Gastrocnemius medialis (tissue), 4 donors: ENCODE measurements around the gene LRRC31. TPM values are rescaled to one million over a fixed set of nuclear protein-coding genes. Genes with fewer than 3 reads are reported as not detected.

Source experiments
- ATAC-seq, 2 donors: fragments of 150-250 bp; one replicate each; pipeline ENCODE4 v1.9.1; 2016
- DNase-seq, 2 donors: peaks; one replicate each; pipeline ENCODE4 v3.0.0-alpha.2; 2019
- H3K27ac ChIP-seq, 4 donors: fragments of 200-600 bp; sonication (generic); 1 replicate in 1 of 4; 2 replicates in 3 of 4; pipeline ENCODE4 v1.5.1; 2016 to 2018; ENCODE audit warnings: mild to moderate bottlenecking in 2 of 4, moderate library complexity in 1 of 4
- H3K27me3 ChIP-seq, 3 donors: fragments of 200-600 bp; sonication (generic) in 2 of 3; 1 replicate in 1 of 3; 2 replicates in 2 of 3; pipeline versions ENCODE4 v1.5.1 to v1.6.0; 2016 to 2019; ENCODE audit warnings: mild to moderate bottlenecking in 1 of 3, moderate library complexity in 1 of 3
- H3K36me3 ChIP-seq, 2 donors: fragments of 200-600 bp; sonication (generic) in 1 of 2; one replicate each; pipeline ENCODE4 v1.5.1; 2017 to 2018
- H3K4me1 ChIP-seq, 2 donors: fragments of 200-600 bp; sonication (generic) in 1 of 2; one replicate each; pipeline ENCODE4 v1.5.1; 2016 to 2017; ENCODE audit warnings: mild to moderate bottlenecking in 2 of 2
- H3K4me3 ChIP-seq, 4 donors: fragments of 200-600 bp; sonication (generic) in 3 of 4; 1 replicate in 1 of 4; 2 replicates in 3 of 4; pipeline ENCODE4 v1.5.1; 2016 to 2019; ENCODE audit warnings: mild to moderate bottlenecking in 2 of 4
- H3K9me3 ChIP-seq, 3 donors: fragments of 200-600 bp; sonication (generic) in 2 of 3; 1 replicate in 1 of 3; 2 replicates in 2 of 3; pipeline ENCODE4 v1.5.1; 2016 to 2019
- POLR2A ChIP-seq, 2 donors: fragments of 450-650 bp; IDR thresholded peaks; one replicate each; pipeline ENCODE4 v1.6.1; 2017; ENCODE audit warnings: antibody characterized with exemption in 2 of 2, mild to moderate bottlenecking in 2 of 2, moderate library complexity in 2 of 2
- in situ Hi-C, 4 donors: fragments of 200-750 bp; cut with MboI; loops; one replicate each; pipeline versions ENCODE4 v1.15.0 to v1.8.0; 2017; ENCODE audit warnings: low sequenced_read_pairs in 4 of 4
- intact Hi-C: fragments of 100-400 bp; cut with DNase I; formaldehyde crosslinking; loops from one replicate; pipeline ENCODE4 v1.15.1; 2023; ENCODE audit warnings: low total_unique reads
- total RNA-seq, 4 donors: library from RNA; depleted of rRNA; stranded (reverse); fragments of >200 nt; gene quantifications; one replicate each; pipeline versions ENCODE4 v1.1.0 to v1.2.3, GENCODE V29; 2016
- TF ChIP-seq, protein P1 (sequence below), 5 experiments: fragments of 450-650 bp in 3 of 5; fragments of 200-600 bp in 2 of 5; sonication (generic) in 2 of 5; IDR thresholded peaks in 4 of 5; conservative IDR thresholded peaks in 1 of 5; 1 replicate in 4 of 5; 2 replicates in 1 of 5; pipeline ENCODE4 v1.5.1; 2016 to 2019; ENCODE audit warnings: antibody characterized with exemption in 5 of 5, mild to moderate bottlenecking in 3 of 5, moderate library complexity in 3 of 5

Gene LRRC31
- total RNA-seq, 4 donors from 2014 or later, result 0.24 to 0.42 TPM; not detected in 2

DNA sequence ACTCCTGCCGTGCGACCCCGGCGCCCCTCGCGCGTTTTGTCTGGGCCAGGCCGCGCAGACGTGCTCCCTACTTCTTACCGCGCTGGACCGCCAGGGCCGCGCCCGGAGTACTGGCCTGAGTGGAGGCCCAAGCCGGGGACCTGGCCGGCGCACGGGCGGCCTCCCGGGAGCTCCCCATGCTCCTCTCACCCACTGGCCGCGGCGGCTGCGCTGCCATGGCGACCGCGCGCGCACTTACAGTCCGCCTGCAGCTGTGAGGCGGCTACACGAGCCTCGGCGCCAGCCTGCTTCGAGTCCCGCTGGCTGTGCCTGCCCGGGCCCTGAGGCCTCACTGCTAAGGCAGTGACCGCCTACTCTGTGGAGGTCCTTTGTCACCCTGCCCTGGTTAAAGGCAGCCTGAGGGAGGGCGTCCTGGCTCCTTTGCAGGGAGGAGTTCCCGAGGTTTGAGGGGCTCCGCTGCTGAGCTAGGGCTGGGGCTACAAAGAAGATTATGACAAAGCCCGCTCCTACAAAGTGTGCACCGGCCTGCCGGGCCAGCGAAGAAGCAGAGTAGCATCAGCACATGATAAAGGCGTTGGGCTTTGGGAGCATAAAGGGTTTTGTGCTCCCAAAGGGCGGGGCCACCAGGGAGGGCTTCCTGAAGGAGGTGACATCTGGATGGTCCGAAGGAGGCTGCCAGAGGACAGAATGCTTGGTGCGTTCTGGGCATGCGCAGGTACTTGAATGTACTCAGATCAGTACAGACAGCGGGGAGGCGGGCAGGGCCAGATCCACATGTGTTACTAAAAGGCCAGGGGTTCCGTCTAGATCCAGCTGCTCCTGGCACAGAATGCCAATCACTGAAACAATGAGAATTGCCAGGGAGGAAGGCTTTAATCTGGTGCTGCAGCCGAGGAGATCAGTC lies 57.2 kb downstream of the LRRC31 start, which contains the start of the genes LRRC34 and LRRIQ4:
Gene LRRC34, minus strand, starts transcription at position 573 of the 904 bp plus-strand sequence. Its CDS starts 356 bp downstream, at position 217.
Gene LRRIQ4, plus strand, starts transcription at position 539 of the 904 bp plus-strand sequence. CDS start 9,052 bp downstream, outside the sequence.
- ATAC-seq (peak; percentile 49 to 62), DNase-seq (peak; percentile 12 to 44)
- peaks cover 5 to 23% of the 10 kb centered on the region in 2 donors for H3K4me1 ChIP-seq
- no peaks in the 10 kb centered on the region for H3K9me3 ChIP-seq
- H3K36me3 ChIP-seq, result no peaks in the 10 kb centered on the region
- H3K27ac ChIP-seq, result peak within 1 kb of the TSS in 3 of 4 donors; percentile 27 to 43 (median 41)
- intact Hi-C loops (no loop called here), in situ Hi-C loops (no loop called here)
- TF ChIP-seq POLR2A (IDR thresholded peaks at IDR 0.05), result no peak
- TF ChIP-seq, protein P1, sequence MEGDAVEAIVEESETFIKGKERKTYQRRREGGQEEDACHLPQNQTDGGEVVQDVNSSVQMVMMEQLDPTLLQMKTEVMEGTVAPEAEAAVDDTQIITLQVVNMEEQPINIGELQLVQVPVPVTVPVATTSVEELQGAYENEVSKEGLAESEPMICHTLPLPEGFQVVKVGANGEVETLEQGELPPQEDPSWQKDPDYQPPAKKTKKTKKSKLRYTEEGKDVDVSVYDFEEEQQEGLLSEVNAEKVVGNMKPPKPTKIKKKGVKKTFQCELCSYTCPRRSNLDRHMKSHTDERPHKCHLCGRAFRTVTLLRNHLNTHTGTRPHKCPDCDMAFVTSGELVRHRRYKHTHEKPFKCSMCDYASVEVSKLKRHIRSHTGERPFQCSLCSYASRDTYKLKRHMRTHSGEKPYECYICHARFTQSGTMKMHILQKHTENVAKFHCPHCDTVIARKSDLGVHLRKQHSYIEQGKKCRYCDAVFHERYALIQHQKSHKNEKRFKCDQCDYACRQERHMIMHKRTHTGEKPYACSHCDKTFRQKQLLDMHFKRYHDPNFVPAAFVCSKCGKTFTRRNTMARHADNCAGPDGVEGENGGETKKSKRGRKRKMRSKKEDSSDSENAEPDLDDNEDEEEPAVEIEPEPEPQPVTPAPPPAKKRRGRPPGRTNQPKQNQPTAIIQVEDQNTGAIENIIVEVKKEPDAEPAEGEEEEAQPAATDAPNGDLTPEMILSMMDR (IDR thresholded peaks at IDR 0.05 in 4 of 5, conservative IDR thresholded peaks at IDR 0.05 in 1 of 5), result no peak
- H3K4me3 ChIP-seq, result peak within 1 kb of the TSS; percentile 51 to 65 (median 60)
- peaks cover 0 to 14% (median 0%) of the 10 kb centered on the region in 3 donors for H3K27me3 ChIP-seq

DNA sequence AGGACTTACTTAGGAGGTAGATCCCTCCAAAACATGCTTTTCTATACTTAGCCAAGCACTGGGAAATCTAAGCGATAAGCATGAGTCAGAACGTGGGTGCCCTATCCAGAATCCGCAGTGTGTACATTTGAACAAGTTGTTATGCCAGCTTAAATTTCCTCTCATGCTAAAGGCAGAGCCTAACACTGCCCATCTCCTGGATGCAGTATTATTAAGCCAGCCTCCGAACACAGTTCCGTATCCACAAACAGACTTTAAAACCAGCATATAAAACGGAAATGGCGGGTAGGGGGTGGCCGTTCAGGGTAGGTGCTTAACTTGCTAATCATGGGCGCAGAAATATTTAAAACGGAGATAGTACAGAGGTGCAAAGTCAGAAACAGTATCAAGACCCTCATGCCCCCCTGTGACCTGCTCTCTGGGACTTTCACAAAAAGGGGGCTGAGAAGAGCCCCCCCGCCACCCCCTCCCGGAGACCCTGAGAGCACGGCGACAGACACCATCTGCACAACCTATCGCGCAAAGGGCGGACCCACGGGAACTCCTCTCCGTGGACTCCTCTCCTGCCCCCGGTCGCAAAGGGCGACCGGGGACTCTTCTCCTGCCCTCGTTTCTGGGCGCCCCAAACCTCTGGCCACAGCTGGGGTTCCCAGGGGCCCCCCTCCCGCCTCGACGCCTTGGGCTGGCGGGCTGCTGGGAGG lies 58.0 kb downstream of the LRRC31 start:
- Histone ChIP-seq H3K4me1 (peaks cover 5 to 23% of the 10 kb centered on the region in 2 donors), H3K27ac (peak overlapping the region in 3 of 4 donors; percentile 27 to 43 (median 41)), H3K27me3 (peaks cover 0 to 14% (median 0%) of the 10 kb centered on the region in 3 donors), H3K4me3 (peak overlapping the region; percentile 51 to 65 (median 60)), H3K9me3 (no peaks in the 10 kb centered on the region), H3K36me3 (no peaks in the 10 kb centered on the region)
- in situ Hi-C loops (no loop called here), intact Hi-C loops (no loop called here)
- ATAC-seq, result peak; percentile 40 to 45
- TF ChIP-seq POLR2A (IDR thresholded peaks at IDR 0.05), result no peak
- TF ChIP-seq, protein P1 (IDR thresholded peaks at IDR 0.05 in 4 of 5, conservative IDR thresholded peaks at IDR 0.05 in 1 of 5), result no peak
- no peak for DNase-seq

DNA sequence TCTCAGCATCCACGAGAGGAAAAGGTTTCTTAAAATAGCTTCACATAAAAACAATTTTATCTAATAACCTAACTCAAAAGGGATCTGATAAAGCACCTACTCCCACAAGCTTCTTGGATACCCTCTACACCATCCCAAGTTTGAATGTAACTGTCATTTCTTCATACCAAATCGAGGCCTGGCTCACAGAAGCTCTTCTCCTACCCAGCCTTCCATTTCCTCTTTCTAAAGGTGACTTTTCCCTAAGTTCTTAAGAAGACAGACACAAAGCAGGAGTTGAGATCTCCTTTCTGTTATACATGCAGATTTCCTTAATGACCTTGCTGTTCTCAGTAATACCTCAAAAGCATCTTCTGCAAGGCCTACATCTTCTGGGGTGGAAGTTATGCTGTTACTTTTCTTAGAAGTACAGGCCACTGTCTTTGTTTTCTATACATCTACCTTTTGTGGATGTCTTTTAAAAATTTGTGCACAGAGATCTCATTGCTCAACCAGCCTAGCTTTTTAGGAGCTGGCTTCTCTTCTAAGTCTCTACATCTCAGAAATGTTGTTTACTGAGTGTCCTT lies 60.4 kb downstream of the LRRC31 start:
- Histone ChIP-seq H3K27ac (no peak overlapping the region), H3K4me1 (peaks cover 5 to 23% of the 10 kb centered on the region in 2 donors), H3K9me3 (no peaks in the 10 kb centered on the region), H3K27me3 (peaks cover 0 to 10% (median 0%) of the 10 kb centered on the region in 3 donors), H3K36me3 (no peaks in the 10 kb centered on the region), H3K4me3 (no peak overlapping the region)
- no peak for ATAC-seq
- TF ChIP-seq POLR2A (IDR thresholded peaks at IDR 0.05), result no peak
- TF ChIP-seq, protein P1 (IDR thresholded peaks at IDR 0.05 in 4 of 5, conservative IDR thresholded peaks at IDR 0.05 in 1 of 5), result no peak
- intact Hi-C loops (no loop called here), in situ Hi-C loops (no loop called here)
- no peak for DNase-seq

DNA sequence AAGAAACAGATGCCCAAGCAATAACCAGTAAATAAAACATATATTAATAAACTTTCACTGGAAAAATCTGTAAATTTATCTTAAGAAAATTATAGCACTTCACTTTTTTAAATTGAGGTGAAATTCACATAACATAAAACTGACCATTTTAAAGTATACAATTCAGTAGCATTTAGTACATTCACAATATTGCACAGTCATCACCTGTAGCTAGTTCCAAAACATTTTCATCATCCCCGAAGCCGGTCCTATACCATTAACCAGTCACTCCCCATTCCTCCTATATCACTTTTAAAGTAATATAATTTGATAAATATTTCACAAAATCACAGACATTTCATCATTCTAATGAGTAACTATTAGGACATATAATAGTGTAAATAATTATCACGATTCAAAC lies 65.1 kb downstream of the LRRC31 start:
- DNase-seq (no peak), ATAC-seq (no peak)
- in situ Hi-C loops (no loop called here), intact Hi-C loops (no loop called here)
- TF ChIP-seq, protein P1 (IDR thresholded peaks at IDR 0.05 in 4 of 5, conservative IDR thresholded peaks at IDR 0.05 in 1 of 5), result no peak
- no peak for TF ChIP-seq POLR2A (IDR thresholded peaks at IDR 0.05)
- H3K27ac ChIP-seq, result no peak overlapping the region
- no peak overlapping the region for H3K4me3 ChIP-seq
- H3K36me3 ChIP-seq, result no peaks in the 10 kb centered on the region
- H3K27me3 ChIP-seq, result no peaks in the 10 kb centered on the region
- H3K9me3 ChIP-seq, result no peaks in the 10 kb centered on the region
- no peaks in the 10 kb centered on the region for H3K4me1 ChIP-seq
